Activated CD4-positive, alpha-beta T cell treated with anti-CD3 and anti-CD28 coated beads, Interleukin-2, amount 10 ng/mL, durations not matched to agents 24 days and 14 days (primary cell): Measurements from ENCODE around the gene ZNF428. TPM values are rescaled to one million over a fixed set of nuclear protein-coding genes. Genes with fewer than 3 reads are reported as not detected.

Experiments
- DNase-seq: peaks from one replicate; pipeline ENCODE4 v3.0.0; 2022
- H3K27ac Mint-ChIP-seq: one replicate; pipeline ENCODE4 v1.8.0; 2022; ENCODE audit warnings: mild to moderate bottlenecking, mixed read lengths
- H3K27me3 Mint-ChIP-seq: one replicate; pipeline ENCODE4 v1.8.0; 2022; ENCODE audit warnings: mixed read lengths
- H3K36me3 Mint-ChIP-seq: one replicate; pipeline ENCODE4 v1.8.0; 2022; ENCODE audit warnings: low read depth, mild to moderate bottlenecking, mixed read lengths
- H3K4me1 Mint-ChIP-seq: one replicate; pipeline ENCODE4 v1.8.0; 2021; ENCODE audit warnings: mixed read lengths
- H3K4me3 Mint-ChIP-seq: one replicate; pipeline ENCODE4 v1.8.0; 2022; ENCODE audit warnings: mild to moderate bottlenecking, moderate library complexity, mixed read lengths
- H3K9me3 Mint-ChIP-seq: one replicate; pipeline ENCODE4 v1.8.0; 2021; ENCODE audit warnings: mixed read lengths
- intact Hi-C: fragments of 100-400 bp; cut with micrococcal nuclease; formaldehyde crosslinking; loops from one replicate; pipeline ENCODE4 v1.15.1; 2023
- total RNA-seq: library from RNA; stranded (reverse); gene quantifications from 2 replicates; pipeline ENCODE4 v1.2.3, GENCODE V29; 2022

ZNF428 gene
- 18.1 and 19.4 TPM in 2 replicates for total RNA-seq

- H3K36me3 Mint-ChIP-seq, result no peaks in the 10 kb centered on the region
Measured at GRCh38 chr19:43619262-43620060, at the start of gene ZNF428. TSS of gene ZNF428 (minus strand) at chr19:43619629. CDS start at chr19:43614304, 5,325 bp downstream.

GRCh38 chr19:43668406-43669109, 49.1 kb upstream of the ZNF428 start:
- Mint-ChIP-seq H3K36me3 (peaks cover 34% of the 10 kb centered on the region), H3K27me3 (peaks cover 7% of the 10 kb centered on the region), H3K27ac (peak overlapping the region; percentile 86), H3K4me1 (peaks cover 40% of the 10 kb centered on the region), H3K9me3 (peaks cover 6% of the 10 kb centered on the region), H3K4me3 (peak overlapping the region; percentile 91)
- DNase-seq, result peak; percentile 98
- intact Hi-C loops, result loop anchor here (1.0 to 2.0 kb wide), 7 partner anchors 32 to 204 kb away; partner anchors contain the start of genes IRGQ, KCNN4, SMG9 and ZNF428

More at GRCh38 chr19:43619262-43620060, at the start of gene ZNF428:
- Mint-ChIP-seq H3K27me3 (no peaks in the 10 kb centered on the region), H3K4me1 (peaks cover 23% of the 10 kb centered on the region), H3K9me3 (no peaks in the 10 kb centered on the region), H3K27ac (peak within 1 kb of the TSS; percentile 99), H3K4me3 (peak within 1 kb of the TSS; percentile 98)
- DNase-seq, result peak; percentile 96
- intact Hi-C loops, result loop anchor here (1.0 kb wide), 4 partner anchors 23 to 135 kb away; partner anchors contain the start of genes IRGQ, PINLYP, SMG9 and XRCC1

- intact Hi-C loops, result loop anchor here (1.0 to 2.0 kb wide), 7 partner anchors 33 to 204 kb away; partner anchors contain the start of genes IRGQ, KCNN4, SMG9 and ZNF428
- Mint-ChIP-seq H3K4me1 (peaks cover 42% of the 10 kb centered on the region), H3K27me3 (peaks cover 7% of the 10 kb centered on the region), H3K36me3 (peaks cover 34% of the 10 kb centered on the region), H3K4me3 (peak overlapping the region; percentile 91), H3K9me3 (peaks cover 6% of the 10 kb centered on the region), H3K27ac (peak overlapping the region; percentile 86)
- DNase-seq, result no peak
Measured at GRCh38 chr19:43667876-43668405, 48.5 kb upstream of the ZNF428 start.

- intact Hi-C loops, result no loop called here
Measured at GRCh38 chr19:43667126-43667875, 47.9 kb upstream of the ZNF428 start.

GRCh38 chr19:43664018-43664417, 44.6 kb upstream of the ZNF428 start:
- intact Hi-C loops, result no loop called here
- H3K27ac Mint-ChIP-seq, result peak overlapping the region; percentile 77

More at GRCh38 chr19:43667126-43667875, 47.9 kb upstream of the ZNF428 start:
- Mint-ChIP-seq H3K4me1 (peaks cover 43% of the 10 kb centered on the region), H3K4me3 (peak overlapping the region; percentile 91), H3K27me3 (peaks cover 7% of the 10 kb centered on the region), H3K9me3 (peaks cover 6% of the 10 kb centered on the region), H3K27ac (peak overlapping the region; percentile 86), H3K36me3 (peaks cover 39% of the 10 kb centered on the region)
- DNase-seq, result no peak

GRCh38 chr19:43662487-43662886, 43.1 kb upstream of the ZNF428 start:
- Mint-ChIP-seq H3K4me1 (peaks cover 24% of the 10 kb centered on the region), H3K27ac (no peak overlapping the region), H3K36me3 (peaks cover 62% of the 10 kb centered on the region), H3K4me3 (no peak overlapping the region), H3K27me3 (no peaks in the 10 kb centered on the region), H3K9me3 (peaks cover 6% of the 10 kb centered on the region)
- intact Hi-C loops, result no loop called here
- no peak for DNase-seq

More at GRCh38 chr19:43664018-43664417, 44.6 kb upstream of the ZNF428 start:
- Mint-ChIP-seq H3K9me3 (peaks cover 6% of the 10 kb centered on the region), H3K4me1 (peaks cover 32% of the 10 kb centered on the region), H3K4me3 (peak overlapping the region; percentile 58), H3K27me3 (no peaks in the 10 kb centered on the region), H3K36me3 (peaks cover 57% of the 10 kb centered on the region)
- DNase-seq, result peak; percentile 84

- Mint-ChIP-seq H3K9me3 (peaks cover 6% of the 10 kb centered on the region), H3K27me3 (no peaks in the 10 kb centered on the region), H3K27ac (no peak overlapping the region), H3K36me3 (peaks cover 64% of the 10 kb centered on the region), H3K4me3 (no peak overlapping the region), H3K4me1 (peaks cover 24% of the 10 kb centered on the region)
- no peak for DNase-seq
- intact Hi-C loops, result no loop called here
Measured at GRCh38 chr19:43660971-43661360, 41.5 kb upstream of the ZNF428 start.

- intact Hi-C loops, result no loop called here
- DNase-seq, result no peak
- H3K36me3 Mint-ChIP-seq, result peaks cover 69% of the 10 kb centered on the region
- H3K9me3 Mint-ChIP-seq, result peaks cover 6% of the 10 kb centered on the region
- H3K4me1 Mint-ChIP-seq, result peaks cover 23% of the 10 kb centered on the region
- H3K27me3 Mint-ChIP-seq, result no peaks in the 10 kb centered on the region
- no peak overlapping the region for H3K27ac Mint-ChIP-seq
- no peak overlapping the region for H3K4me3 Mint-ChIP-seq
Measured at GRCh38 chr19:43660301-43660970, 41.0 kb upstream of the ZNF428 start.

GRCh38 chr19:43658494-43658893, 39.1 kb upstream of the ZNF428 start:
- no peak for DNase-seq
- Mint-ChIP-seq H3K27me3 (no peaks in the 10 kb centered on the region), H3K27ac (no peak overlapping the region), H3K4me3 (no peak overlapping the region), H3K9me3 (no peaks in the 10 kb centered on the region), H3K36me3 (peaks cover 61% of the 10 kb centered on the region), H3K4me1 (peaks cover 5% of the 10 kb centered on the region)
- intact Hi-C loops, result no loop called here

GRCh38 chr19:43658001-43658400, 38.6 kb upstream of the ZNF428 start:
- H3K36me3 Mint-ChIP-seq, result peaks cover 63% of the 10 kb centered on the region
- DNase-seq, result no peak
- H3K27me3 Mint-ChIP-seq, result no peaks in the 10 kb centered on the region
- no peak overlapping the region for H3K4me3 Mint-ChIP-seq
- H3K27ac Mint-ChIP-seq, result no peak overlapping the region
- intact Hi-C loops, result no loop called here
- no peaks in the 10 kb centered on the region for H3K9me3 Mint-ChIP-seq
- peaks cover 4% of the 10 kb centered on the region for H3K4me1 Mint-ChIP-seq

GRCh38 chr19:43656436-43656835, 37.0 kb upstream of the ZNF428 start:
- intact Hi-C loops, result no loop called here
- no peak for DNase-seq
- no peaks in the 10 kb centered on the region for H3K27me3 Mint-ChIP-seq
- H3K9me3 Mint-ChIP-seq, result no peaks in the 10 kb centered on the region
- peak overlapping the region; percentile 65 for H3K27ac Mint-ChIP-seq
- H3K4me1 Mint-ChIP-seq, result peaks cover 2% of the 10 kb centered on the region
- peaks cover 60% of the 10 kb centered on the region for H3K36me3 Mint-ChIP-seq
- no peak overlapping the region for H3K4me3 Mint-ChIP-seq

- Mint-ChIP-seq H3K36me3 (peaks cover 50% of the 10 kb centered on the region), H3K4me3 (no peak overlapping the region), H3K27ac (no peak overlapping the region), H3K4me1 (no peaks in the 10 kb centered on the region), H3K9me3 (no peaks in the 10 kb centered on the region), H3K27me3 (no peaks in the 10 kb centered on the region)
- DNase-seq, result no peak
- intact Hi-C loops, result loop anchor here (1.0 kb wide), 1 partner anchor 97 kb away; no protein-coding TSS in a partner anchor
Measured at GRCh38 chr19:43652546-43652874, 33.1 kb upstream of the ZNF428 start.
